PFSK-1 (cell line): Measurements from ENCODE around the gene MBNL3.

Source experiments
- FOXP2 ChIP-seq: optimal IDR thresholded peaks from 2 replicates; pipeline ENCODE3; 2011; ENCODE audit warnings: borderline replicate concordance, control low read depth, inconsistent platforms; ENCODE audit not compliant: insufficient read depth; ENCODE audit errors: extremely low read length, extremely low read depth
- POLR2AphosphoS5 ChIP-seq: IDR thresholded peaks from 2 replicates; pipeline ENCODE4 v1.6.1; 2012; ENCODE audit warnings: low read depth, mild to moderate bottlenecking, control low read depth, low read length, moderate library complexity
- SIN3A ChIP-seq: IDR thresholded peaks from 2 replicates; pipeline ENCODE4 v1.6.1; 2012; ENCODE audit warnings: mild to moderate bottlenecking, low read length, moderate library complexity, borderline replicate concordance; ENCODE audit not compliant: insufficient read depth
- TAF1 ChIP-seq: IDR thresholded peaks from 2 replicates; pipeline ENCODE4 v1.6.1; 2012; ENCODE audit warnings: low read length, control low read depth, borderline replicate concordance; ENCODE audit not compliant: insufficient read depth
- TF ChIP-seq, protein P1 (sequence below), 2 experiments: IDR thresholded peaks; 2 replicates each; pipeline versions ENCODE4 v1.6.1 to v1.8.0; 2011 to 2012; ENCODE audit warnings: low read depth in 2 of 2, low read length in 2 of 2, control low read depth in 1 of 2, inconsistent platforms in 1 of 2, mild to moderate bottlenecking in 1 of 2, moderate library complexity in 1 of 2; ENCODE audit not compliant: insufficient read depth in 1 of 2

DNA sequence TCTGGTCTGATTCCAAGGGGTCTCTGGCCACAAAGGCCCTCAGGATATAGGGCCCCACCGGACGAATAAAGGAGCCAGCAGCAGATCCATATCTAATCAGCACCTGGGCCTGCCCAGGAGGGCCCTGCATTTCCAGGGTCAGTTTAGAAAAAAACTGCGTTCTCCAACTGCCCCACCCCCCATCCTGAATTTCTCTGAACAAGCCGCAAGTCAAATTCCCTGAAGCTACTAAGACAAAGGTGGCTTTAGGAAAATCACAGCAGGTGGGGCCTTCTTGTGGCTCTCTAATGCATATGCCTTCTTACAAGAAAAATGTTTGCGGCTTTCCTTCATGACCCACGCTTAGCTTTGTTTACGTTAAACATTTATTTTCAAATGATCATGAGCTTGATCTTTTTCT is 76.6 kb downstream of the MBNL3 start:
- TF ChIP-seq, protein P1, sequence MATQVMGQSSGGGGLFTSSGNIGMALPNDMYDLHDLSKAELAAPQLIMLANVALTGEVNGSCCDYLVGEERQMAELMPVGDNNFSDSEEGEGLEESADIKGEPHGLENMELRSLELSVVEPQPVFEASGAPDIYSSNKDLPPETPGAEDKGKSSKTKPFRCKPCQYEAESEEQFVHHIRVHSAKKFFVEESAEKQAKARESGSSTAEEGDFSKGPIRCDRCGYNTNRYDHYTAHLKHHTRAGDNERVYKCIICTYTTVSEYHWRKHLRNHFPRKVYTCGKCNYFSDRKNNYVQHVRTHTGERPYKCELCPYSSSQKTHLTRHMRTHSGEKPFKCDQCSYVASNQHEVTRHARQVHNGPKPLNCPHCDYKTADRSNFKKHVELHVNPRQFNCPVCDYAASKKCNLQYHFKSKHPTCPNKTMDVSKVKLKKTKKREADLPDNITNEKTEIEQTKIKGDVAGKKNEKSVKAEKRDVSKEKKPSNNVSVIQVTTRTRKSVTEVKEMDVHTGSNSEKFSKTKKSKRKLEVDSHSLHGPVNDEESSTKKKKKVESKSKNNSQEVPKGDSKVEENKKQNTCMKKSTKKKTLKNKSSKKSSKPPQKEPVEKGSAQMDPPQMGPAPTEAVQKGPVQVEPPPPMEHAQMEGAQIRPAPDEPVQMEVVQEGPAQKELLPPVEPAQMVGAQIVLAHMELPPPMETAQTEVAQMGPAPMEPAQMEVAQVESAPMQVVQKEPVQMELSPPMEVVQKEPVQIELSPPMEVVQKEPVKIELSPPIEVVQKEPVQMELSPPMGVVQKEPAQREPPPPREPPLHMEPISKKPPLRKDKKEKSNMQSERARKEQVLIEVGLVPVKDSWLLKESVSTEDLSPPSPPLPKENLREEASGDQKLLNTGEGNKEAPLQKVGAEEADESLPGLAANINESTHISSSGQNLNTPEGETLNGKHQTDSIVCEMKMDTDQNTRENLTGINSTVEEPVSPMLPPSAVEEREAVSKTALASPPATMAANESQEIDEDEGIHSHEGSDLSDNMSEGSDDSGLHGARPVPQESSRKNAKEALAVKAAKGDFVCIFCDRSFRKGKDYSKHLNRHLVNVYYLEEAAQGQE (IDR thresholded peaks at IDR 0.05; ENCODE audit: insufficient read depth in 1 of 2, low read depth in 2 of 2, low read length in 2 of 2): no peak
- TF ChIP-seq POLR2AphosphoS5 (no peak), TAF1 (no peak), FOXP2 (no peak), SIN3A (no peak)
